HCT116 (cell line): ENCODE results near the gene SBNO2. TPM values are rescaled to one million over a fixed set of nuclear protein-coding genes. Genes with fewer than 3 reads are reported as not detected.

Experiments used
- ATAC-seq: fragments of 200-7000 bp; cut with Tn5 transposase; 2 replicates; pipeline ENCODE4 v1.9.1; 2020; ENCODE audit warnings: mild to moderate bottlenecking, moderate library complexity
- BruUV-seq: library from RNA; stranded (reverse); fragments of 400-500 nt; replicated peaks from 2 replicates; lab custom pipeline; 2021; lab: Mats Ljungman, UMichigan
- CTCF ChIA-PET: fragments of 300-600 bp; sonication (Branson Sonifier 250); formaldehyde crosslinking; loops from one replicate; lab custom pipeline; 2021; ENCODE audit warnings: antibody characterized with exemption; lab: Charles Lee
- POLR2A ChIA-PET: fragments of 300-600, 350-600 bp; sonication (Branson Sonifier 250); formaldehyde crosslinking; loops from one replicate; lab custom pipeline; 2021; ENCODE audit warnings: antibody characterized with exemption; lab: Charles Lee
- RAD21 ChIA-PET, 2 experiments: fragments of 300-600 bp; sonication (Branson Sonifier 250); formaldehyde crosslinking; loops; one replicate each; lab custom pipeline; 2023; ENCODE audit warnings: low total read pairs in 2 of 2; ENCODE audit not compliant: uncharacterized antibody in 2 of 2, unreplicated experiment in 2 of 2, low non-redundant PET in 1 of 2; lab: Charles Lee
- DNase-seq: peaks from one replicate; pipeline ENCODE4 v3.0.0-alpha.2; 2010; ENCODE audit warnings: low read depth, low spot score
- H2AFZ ChIP-seq: fragments of 200-600 bp; shearing (Covaris generic), sonication (generic); 2 replicates; pipeline ENCODE4 v1.6.1; 2017; ENCODE audit warnings: low read depth, mixed run types, mixed read lengths, antibody characterized with exemption, low read length; ENCODE audit not compliant: poor library complexity, severe bottlenecking
- H3K27ac ChIP-seq: 2 replicates; pipeline ENCODE4 v1.5.1; 2012; ENCODE audit warnings: low read depth, low read length
- H3K27me3 ChIP-seq: fragments of 200-600 bp; sonication (generic); 2 replicates; pipeline ENCODE4 v1.6.1; 2016; ENCODE audit warnings: mixed run types, low read length, mixed read lengths; ENCODE audit not compliant: insufficient read depth
- H3K36me3 ChIP-seq, 2 experiments: fragments of 200-500 bp in 1 of 2; fragments of 200-600 bp in 1 of 2; sonication (Bioruptor generic) in 1 of 2; sonication (generic) in 1 of 2; 2 replicates each; pipeline versions ENCODE4 v1.5.1 to v1.6.1; 2014 to 2016; ENCODE audit warnings: low read length in 2 of 2, inconsistent platforms in 1 of 2, mixed read lengths in 1 of 2, mixed run types in 1 of 2; ENCODE audit not compliant: insufficient read depth in 2 of 2, control insufficient read depth in 1 of 2
- H3K4me1 ChIP-seq, 2 experiments: fragments of 200-600 bp in 1 of 2; sonication (generic) in 1 of 2; 2 replicates each; pipeline versions ENCODE4 v1.5.1 to v1.6.1; 2012 to 2017; ENCODE audit warnings: low read length in 2 of 2, inconsistent platforms in 1 of 2, mild to moderate bottlenecking in 1 of 2, mixed read lengths in 1 of 2, mixed run types in 1 of 2, moderate library complexity in 1 of 2; ENCODE audit not compliant: insufficient read depth in 2 of 2, control insufficient read depth in 1 of 2
- H3K4me2 ChIP-seq: fragments of 200-600 bp; sonication (generic); 2 replicates; pipeline ENCODE4 v1.6.1; 2017; ENCODE audit warnings: mixed run types, low read length, mixed read lengths
- H3K4me3 ChIP-seq, 2 experiments: fragments of 200-600 bp in 1 of 2; sonication (generic) in 1 of 2; replicated peaks in 1 of 2; 2 replicates each; pipeline ENCODE4 v1.5.1; 2011 to 2016; ENCODE audit warnings: low read length in 2 of 2, control low read depth in 1 of 2, low read depth in 1 of 2, mild to moderate bottlenecking in 1 of 2, mixed read lengths in 1 of 2, mixed run types in 1 of 2
- H3K79me2 ChIP-seq: fragments of 200-600 bp; sonication (generic); 2 replicates; pipeline ENCODE4 v1.6.1; 2017; ENCODE audit warnings: mild to moderate bottlenecking, mixed run types, low read length, moderate library complexity, mixed read lengths; ENCODE audit not compliant: insufficient read depth
- H3K9ac ChIP-seq: fragments of 200-600 bp; sonication (generic); 2 replicates; pipeline ENCODE4 v1.6.1; 2016; ENCODE audit warnings: low read length, mixed read lengths
- H3K9me2 ChIP-seq: fragments of 200-600 bp; sonication (generic), shearing (Covaris generic); 2 replicates; pipeline ENCODE4 v1.6.1; 2017; ENCODE audit warnings: mixed run types, mild to moderate bottlenecking, moderate library complexity; ENCODE audit not compliant: insufficient read depth
- H3K9me3 ChIP-seq, 2 experiments: fragments of 200-500 bp in 1 of 2; fragments of 200-600 bp in 1 of 2; sonication (Bioruptor generic) in 1 of 2; sonication (generic) in 1 of 2; 2 replicates each; pipeline ENCODE4 v1.6.1; 2014 to 2017; ENCODE audit warnings: low read length in 2 of 2, mixed read lengths in 2 of 2, inconsistent platforms in 1 of 2, low read depth in 1 of 2, mild to moderate bottlenecking in 1 of 2, mixed run types in 1 of 2, moderate library complexity in 1 of 2; ENCODE audit not compliant: control insufficient read depth in 1 of 2, insufficient read depth in 1 of 2
- H4K20me1 ChIP-seq: fragments of 200-600 bp; sonication (generic), shearing (Covaris generic); 2 replicates; pipeline ENCODE4 v1.6.1; 2017; ENCODE audit warnings: mixed run types, mild to moderate bottlenecking, moderate library complexity; ENCODE audit not compliant: insufficient read depth
- CEBPB ChIP-seq: IDR thresholded peaks from 2 replicates; pipeline ENCODE4 v1.6.1; 2012; ENCODE audit warnings: low read depth
- EGR1 ChIP-seq: IDR thresholded peaks from 2 replicates; pipeline ENCODE4 v1.6.1; 2012; ENCODE audit warnings: low read depth
- ELF1 ChIP-seq: IDR thresholded peaks from 2 replicates; pipeline ENCODE4 v1.6.1; 2012; ENCODE audit warnings: low read depth, borderline replicate concordance
- EZH2phosphoT487 ChIP-seq: fragments of 200-600 bp; IDR thresholded peaks from 2 replicates; pipeline ENCODE4 v1.6.1; 2018; ENCODE audit warnings: antibody characterized with exemption, borderline replicate concordance
- FOSL1 ChIP-seq: IDR thresholded peaks from 2 replicates; pipeline ENCODE4 v1.6.1; 2012; ENCODE audit warnings: low read depth
- JUND ChIP-seq: IDR thresholded peaks from 2 replicates; pipeline ENCODE4 v1.6.1; 2012
- POLR2AphosphoS5 ChIP-seq: IDR thresholded peaks from 2 replicates; pipeline ENCODE4 v1.6.1; 2011; ENCODE audit warnings: mild to moderate bottlenecking, low read depth, low read length, moderate library complexity
- SIN3A ChIP-seq: IDR thresholded peaks from 2 replicates; pipeline ENCODE4 v1.6.1; 2012; ENCODE audit warnings: low read depth
- SP1 ChIP-seq: IDR thresholded peaks from 2 replicates; pipeline ENCODE4 v1.6.1; 2012; ENCODE audit warnings: low read depth
- YY1 ChIP-seq: IDR thresholded peaks from 2 replicates; pipeline ENCODE4 v1.6.1; 2011; ENCODE audit warnings: low read length, low read depth, moderate library complexity, mild to moderate bottlenecking; ENCODE audit not compliant: insufficient replicate concordance; ENCODE audit errors: extremely low read depth
- ZNF274 ChIP-seq: fragments of 200-500 bp; sonication (Bioruptor generic); IDR thresholded peaks from 2 replicates; pipeline ENCODE4 v1.6.1; 2014; ENCODE audit warnings: mild to moderate bottlenecking, low read depth, low read length, inconsistent platforms
- intact Hi-C: fragments of 100-400 bp; cut with micrococcal nuclease; formaldehyde crosslinking; loops from 2 replicates; pipeline ENCODE4 v1.10.0; 2022
- total RNA-seq: library from RNA; stranded (reverse); gene quantifications from one replicate; pipeline ENCODE4 v1.2.1, GENCODE V29; 2021; ENCODE audit not compliant: unreplicated experiment
- TF ChIP-seq, protein P1 (sequence below): IDR thresholded peaks from 2 replicates; pipeline ENCODE4 v1.6.1; 2011; ENCODE audit warnings: mild to moderate bottlenecking, low read length, moderate library complexity; ENCODE audit not compliant: insufficient replicate concordance; ENCODE audit errors: extremely low read depth
- TF ChIP-seq, protein P2 (sequence below): IDR thresholded peaks from 2 replicates; pipeline ENCODE4 v1.6.1; 2012
- TF ChIP-seq, protein P3 (sequence below), 3 experiments: fragments of 200-600 bp in 1 of 3; sonication (generic) in 1 of 3; IDR thresholded peaks in 2 of 3; conservative IDR thresholded peaks in 1 of 3; 2 replicates each; pipeline ENCODE4 v1.5.1; 2012 to 2017; ENCODE audit warnings: low read depth in 2 of 3, low read length in 2 of 3, antibody characterized with exemption in 1 of 3, borderline replicate concordance in 1 of 3, control low read depth in 1 of 3, mild to moderate bottlenecking in 1 of 3, mixed read lengths in 1 of 3, mixed run types in 1 of 3, moderate library complexity in 1 of 3; ENCODE audit not compliant: insufficient read depth in 1 of 3

Gene SBNO2
- total RNA-seq, 1 experiment from 2014 or later: 66.4 TPM

DNA sequence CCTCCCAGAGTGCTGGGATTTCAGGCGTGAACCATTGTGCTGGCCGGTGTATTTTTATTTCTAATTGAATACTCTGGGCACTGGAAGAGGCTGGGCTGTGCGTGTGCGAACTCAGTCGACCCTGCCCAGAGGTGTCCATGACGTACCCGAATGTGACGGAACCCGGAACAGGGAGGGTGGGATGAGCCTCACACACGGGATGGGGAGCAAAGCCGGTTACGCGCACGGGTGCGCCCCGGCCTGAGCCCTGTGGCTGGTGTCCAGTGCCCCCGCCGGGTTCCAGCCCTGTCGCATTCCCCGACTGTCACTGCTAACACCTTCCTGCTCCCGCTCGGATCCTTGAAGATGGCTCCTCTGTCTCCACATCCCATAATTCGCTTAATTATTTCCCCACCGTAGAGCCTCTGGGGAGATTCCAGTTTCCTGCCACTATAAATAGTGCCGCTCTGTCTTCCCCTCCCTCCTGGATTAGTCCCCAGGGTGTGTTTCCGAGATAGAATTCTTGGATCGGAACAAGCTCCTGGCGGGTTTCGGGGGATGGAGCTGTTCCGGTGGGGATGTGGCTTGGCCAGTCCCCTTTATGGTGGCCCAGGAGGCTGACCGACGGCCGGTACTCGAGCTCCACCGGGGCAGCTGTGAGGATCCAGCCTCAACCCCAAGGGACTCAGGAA is 22.0 kb downstream of the SBNO2 start:
- Histone ChIP-seq H3K4me2 (no peak overlapping the region), H3K27ac (no peak overlapping the region), H3K79me2 (peaks cover 29% of the 10 kb centered on the region; the same call in 1 of the 2 replicates), H3K9me3 (no peaks in the 10 kb centered on the region), H2AFZ (no peak overlapping the region), H3K4me3 (no peak overlapping the region), H4K20me1 (no peaks in the 10 kb centered on the region), H3K4me1 (peaks cover 0 to 6% of the 10 kb centered on the region in 2 experiments; a peak in 1 of 4 replicates), H3K36me3 (peaks cover 0 to 21% of the 10 kb centered on the region in 2 experiments; a peak in 3 of 4 replicates), H3K27me3 (no peaks in the 10 kb centered on the region), H3K9ac (no peak overlapping the region), H3K9me2 (no peaks in the 10 kb centered on the region)
- BruUV-seq: no TSS peak
- intact Hi-C loops: no loop called here
- ChIA-PET POLR2A (no interaction called here), CTCF (no interaction called here), RAD21 (no interaction called here)
- DNase-seq (no peak), ATAC-seq (no peak)
- no peak for TF ChIP-seq FOSL1
- no peak for TF ChIP-seq EGR1
- TF ChIP-seq ZNF274: no peak
- no peak for TF ChIP-seq SIN3A
- TF ChIP-seq EZH2phosphoT487: no peak
- TF ChIP-seq JUND: no peak
- no peak for TF ChIP-seq CEBPB
- no peak for TF ChIP-seq YY1

DNA sequence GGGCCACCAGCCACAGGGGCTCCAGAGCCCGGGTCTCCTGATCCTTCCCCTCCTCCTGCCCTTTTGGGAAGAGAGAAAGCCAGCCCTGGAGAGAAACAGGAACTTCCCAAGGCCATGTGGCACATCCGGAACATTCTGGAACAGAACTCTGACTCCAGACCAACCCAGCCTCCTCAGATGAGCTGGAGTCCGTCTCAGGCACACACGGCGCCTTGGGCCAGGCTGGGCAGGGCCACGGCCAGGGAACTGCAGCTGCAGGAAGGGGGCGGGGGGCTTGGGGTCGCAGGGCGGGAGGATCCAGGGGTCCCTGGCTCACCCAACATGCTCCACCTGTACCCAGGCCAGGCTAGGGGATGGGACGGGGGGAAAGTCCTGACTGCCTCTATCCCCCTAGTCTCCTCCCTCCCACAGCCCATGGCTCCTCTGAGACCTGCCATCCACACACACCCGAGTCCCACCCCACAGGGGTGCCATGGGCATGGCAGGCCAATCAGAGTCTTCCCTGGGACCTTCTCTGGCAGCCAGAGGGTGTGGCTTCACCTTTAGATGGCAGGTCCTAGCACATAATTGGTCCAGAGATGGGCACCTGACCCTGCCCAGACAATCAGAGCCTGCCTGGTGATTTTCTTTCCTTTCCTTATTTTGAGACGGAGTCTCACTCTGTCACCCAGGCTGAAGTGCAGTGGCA is 22.9 kb downstream of the SBNO2 start:
- no TSS peak for BruUV-seq
- RAD21 ChIA-PET: interaction anchor here in 1 of 2 experiments (0.6 kb wide), 1 partner anchor 35 kb away, joined by 3 read pairs; no protein-coding TSS in a partner anchor
- Histone ChIP-seq H3K79me2 (peaks cover 22% of the 10 kb centered on the region; the same call in 1 of the 2 replicates), H3K9me2 (no peaks in the 10 kb centered on the region), H2AFZ (no peak overlapping the region), H3K4me2 (no peak overlapping the region), H3K4me3 (no peak overlapping the region), H3K27ac (no peak overlapping the region), H3K27me3 (no peaks in the 10 kb centered on the region), H3K4me1 (peaks cover 0 to 6% of the 10 kb centered on the region in 2 experiments; a peak in 1 of 4 replicates), H4K20me1 (no peaks in the 10 kb centered on the region), H3K9ac (no peak overlapping the region), H3K9me3 (no peaks in the 10 kb centered on the region), H3K36me3 (peaks cover 0 to 21% of the 10 kb centered on the region in 2 experiments; a peak in 3 of 4 replicates)
- POLR2A ChIA-PET: no interaction called here
- ATAC-seq (peak; percentile 35; the same call in 1 of the 2 replicates), DNase-seq (no peak)
- intact Hi-C loops: no loop called here
- TF ChIP-seq, protein P1, sequence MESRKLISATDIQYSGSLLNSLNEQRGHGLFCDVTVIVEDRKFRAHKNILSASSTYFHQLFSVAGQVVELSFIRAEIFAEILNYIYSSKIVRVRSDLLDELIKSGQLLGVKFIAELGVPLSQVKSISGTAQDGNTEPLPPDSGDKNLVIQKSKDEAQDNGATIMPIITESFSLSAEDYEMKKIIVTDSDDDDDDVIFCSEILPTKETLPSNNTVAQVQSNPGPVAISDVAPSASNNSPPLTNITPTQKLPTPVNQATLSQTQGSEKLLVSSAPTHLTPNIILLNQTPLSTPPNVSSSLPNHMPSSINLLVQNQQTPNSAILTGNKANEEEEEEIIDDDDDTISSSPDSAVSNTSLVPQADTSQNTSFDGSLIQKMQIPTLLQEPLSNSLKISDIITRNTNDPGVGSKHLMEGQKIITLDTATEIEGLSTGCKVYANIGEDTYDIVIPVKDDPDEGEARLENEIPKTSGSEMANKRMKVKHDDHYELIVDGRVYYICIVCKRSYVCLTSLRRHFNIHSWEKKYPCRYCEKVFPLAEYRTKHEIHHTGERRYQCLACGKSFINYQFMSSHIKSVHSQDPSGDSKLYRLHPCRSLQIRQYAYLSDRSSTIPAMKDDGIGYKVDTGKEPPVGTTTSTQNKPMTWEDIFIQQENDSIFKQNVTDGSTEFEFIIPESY: no peak
- TF ChIP-seq ELF1 (no peak), JUND (no peak), SP1 (no peak), POLR2AphosphoS5 (no peak)
- TF ChIP-seq, protein P2, sequence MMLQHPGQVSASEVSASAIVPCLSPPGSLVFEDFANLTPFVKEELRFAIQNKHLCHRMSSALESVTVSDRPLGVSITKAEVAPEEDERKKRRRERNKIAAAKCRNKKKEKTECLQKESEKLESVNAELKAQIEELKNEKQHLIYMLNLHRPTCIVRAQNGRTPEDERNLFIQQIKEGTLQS: no peak
- TF ChIP-seq, protein P3, sequence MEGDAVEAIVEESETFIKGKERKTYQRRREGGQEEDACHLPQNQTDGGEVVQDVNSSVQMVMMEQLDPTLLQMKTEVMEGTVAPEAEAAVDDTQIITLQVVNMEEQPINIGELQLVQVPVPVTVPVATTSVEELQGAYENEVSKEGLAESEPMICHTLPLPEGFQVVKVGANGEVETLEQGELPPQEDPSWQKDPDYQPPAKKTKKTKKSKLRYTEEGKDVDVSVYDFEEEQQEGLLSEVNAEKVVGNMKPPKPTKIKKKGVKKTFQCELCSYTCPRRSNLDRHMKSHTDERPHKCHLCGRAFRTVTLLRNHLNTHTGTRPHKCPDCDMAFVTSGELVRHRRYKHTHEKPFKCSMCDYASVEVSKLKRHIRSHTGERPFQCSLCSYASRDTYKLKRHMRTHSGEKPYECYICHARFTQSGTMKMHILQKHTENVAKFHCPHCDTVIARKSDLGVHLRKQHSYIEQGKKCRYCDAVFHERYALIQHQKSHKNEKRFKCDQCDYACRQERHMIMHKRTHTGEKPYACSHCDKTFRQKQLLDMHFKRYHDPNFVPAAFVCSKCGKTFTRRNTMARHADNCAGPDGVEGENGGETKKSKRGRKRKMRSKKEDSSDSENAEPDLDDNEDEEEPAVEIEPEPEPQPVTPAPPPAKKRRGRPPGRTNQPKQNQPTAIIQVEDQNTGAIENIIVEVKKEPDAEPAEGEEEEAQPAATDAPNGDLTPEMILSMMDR (IDR thresholded peaks at IDR 0.05 in 2 of 3, conservative IDR thresholded peaks at IDR 0.05 in 1 of 3; ENCODE audit: borderline replicate concordance in 1 of 3, insufficient read depth in 1 of 3, low read depth in 2 of 3, low read length in 2 of 3): no peak
- CTCF ChIA-PET: no interaction called here
